Osteoblast (primary cell): Measurements from ENCODE around the gene SMAD4. TPM values are rescaled to one million over a fixed set of nuclear protein-coding genes. Genes with fewer than 3 reads are reported as not detected.

ENCODE experiments used
- DNase-seq: peaks from one replicate; pipeline ENCODE4 v3.0.0; 2011; ENCODE audit warnings: low spot score, mixed read lengths; ENCODE audit not compliant: insufficient read length; ENCODE audit errors: missing footprints
- H2AFZ ChIP-seq: 2 replicates; pipeline ENCODE4 v1.6.0; 2011; ENCODE audit warnings: mild to moderate bottlenecking, low read length
- H3K27ac ChIP-seq: 2 replicates; pipeline ENCODE4 v1.5.1; 2011; ENCODE audit warnings: mild to moderate bottlenecking, low read depth, low read length, moderate library complexity
- H3K27me3 ChIP-seq: 2 replicates; pipeline ENCODE4 v1.6.0; 2012; ENCODE audit warnings: mild to moderate bottlenecking, control low read depth, inconsistent platforms, low read length, moderate library complexity; ENCODE audit not compliant: insufficient read depth
- H3K36me3 ChIP-seq: 2 replicates; pipeline ENCODE4 v1.5.1; 2011; ENCODE audit warnings: mild to moderate bottlenecking, low read length, control low read depth, moderate library complexity; ENCODE audit not compliant: insufficient read depth
- H3K4me1 ChIP-seq: 2 replicates; pipeline ENCODE4 v1.5.1; 2011; ENCODE audit warnings: mild to moderate bottlenecking, low read length, control low read depth, moderate library complexity; ENCODE audit not compliant: insufficient read depth
- H3K4me2 ChIP-seq: 2 replicates; pipeline ENCODE4 v1.6.0; 2011; ENCODE audit warnings: mild to moderate bottlenecking, low read length; ENCODE audit not compliant: insufficient read depth
- H3K4me3 ChIP-seq: fragments of 200-600 bp; sonication (generic); 3 replicates; pipeline ENCODE4 v1.5.1; 2012; ENCODE audit warnings: mild to moderate bottlenecking, low read length, inconsistent platforms; ENCODE audit not compliant: insufficient read depth
- H3K79me2 ChIP-seq: 2 replicates; pipeline ENCODE4 v1.6.0; 2012; ENCODE audit warnings: mild to moderate bottlenecking, low read length, control low read depth, inconsistent platforms; ENCODE audit not compliant: insufficient read depth
- H3K9me3 ChIP-seq: 2 replicates; pipeline ENCODE4 v1.5.1; 2011; ENCODE audit warnings: low read depth, low read length, control low read depth
- H4K20me1 ChIP-seq: 2 replicates; pipeline ENCODE4 v1.6.0; 2012; ENCODE audit warnings: mild to moderate bottlenecking, low read length, control low read depth; ENCODE audit not compliant: insufficient read depth
- total RNA-seq: library from RNA; depleted of rRNA; stranded (reverse); fragments of >200 nt; gene quantifications from 2 replicates; pipeline ENCODE4 v1.2.3, GENCODE V29; 2012
- TF ChIP-seq, protein P1 (sequence below): IDR thresholded peaks from 2 replicates; pipeline ENCODE4 v1.5.1; 2011; ENCODE audit warnings: mild to moderate bottlenecking, low read depth, low read length, moderate library complexity; ENCODE audit errors: extremely low read depth

Gene SMAD4
- total RNA-seq, 1 donor: 121 TPM

DNA sequence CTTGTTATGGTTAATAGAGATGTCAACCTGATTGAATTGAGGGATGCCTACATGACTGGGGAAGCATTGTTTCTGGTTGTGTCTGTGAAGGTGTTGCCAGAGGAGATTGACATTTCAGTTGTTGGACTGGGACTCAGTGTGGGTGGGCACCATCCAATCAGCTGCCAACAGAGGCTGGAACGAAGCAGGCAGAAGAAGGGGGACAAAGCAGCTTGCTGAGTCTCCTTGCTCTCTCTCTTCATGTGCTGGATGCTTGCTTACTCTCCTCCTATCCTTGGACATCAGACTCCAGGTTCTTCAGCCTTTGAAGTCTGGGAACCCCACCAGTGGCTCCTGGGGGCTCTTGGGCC lies 22.2 kb upstream of the SMAD4 start:
- Histone ChIP-seq H4K20me1 (no peaks in the 10 kb centered on the region), H2AFZ (no peak overlapping the region), H3K79me2 (no peaks in the 10 kb centered on the region), H3K9me3 (no peaks in the 10 kb centered on the region), H3K4me2 (no peak overlapping the region), H3K4me3 (no peak overlapping the region), H3K4me1 (no peaks in the 10 kb centered on the region), H3K36me3 (no peaks in the 10 kb centered on the region), H3K27me3 (no peaks in the 10 kb centered on the region), H3K27ac (no peak overlapping the region)
- TF ChIP-seq, protein P1, sequence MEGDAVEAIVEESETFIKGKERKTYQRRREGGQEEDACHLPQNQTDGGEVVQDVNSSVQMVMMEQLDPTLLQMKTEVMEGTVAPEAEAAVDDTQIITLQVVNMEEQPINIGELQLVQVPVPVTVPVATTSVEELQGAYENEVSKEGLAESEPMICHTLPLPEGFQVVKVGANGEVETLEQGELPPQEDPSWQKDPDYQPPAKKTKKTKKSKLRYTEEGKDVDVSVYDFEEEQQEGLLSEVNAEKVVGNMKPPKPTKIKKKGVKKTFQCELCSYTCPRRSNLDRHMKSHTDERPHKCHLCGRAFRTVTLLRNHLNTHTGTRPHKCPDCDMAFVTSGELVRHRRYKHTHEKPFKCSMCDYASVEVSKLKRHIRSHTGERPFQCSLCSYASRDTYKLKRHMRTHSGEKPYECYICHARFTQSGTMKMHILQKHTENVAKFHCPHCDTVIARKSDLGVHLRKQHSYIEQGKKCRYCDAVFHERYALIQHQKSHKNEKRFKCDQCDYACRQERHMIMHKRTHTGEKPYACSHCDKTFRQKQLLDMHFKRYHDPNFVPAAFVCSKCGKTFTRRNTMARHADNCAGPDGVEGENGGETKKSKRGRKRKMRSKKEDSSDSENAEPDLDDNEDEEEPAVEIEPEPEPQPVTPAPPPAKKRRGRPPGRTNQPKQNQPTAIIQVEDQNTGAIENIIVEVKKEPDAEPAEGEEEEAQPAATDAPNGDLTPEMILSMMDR: no peak
- DNase-seq: no peak

DNA sequence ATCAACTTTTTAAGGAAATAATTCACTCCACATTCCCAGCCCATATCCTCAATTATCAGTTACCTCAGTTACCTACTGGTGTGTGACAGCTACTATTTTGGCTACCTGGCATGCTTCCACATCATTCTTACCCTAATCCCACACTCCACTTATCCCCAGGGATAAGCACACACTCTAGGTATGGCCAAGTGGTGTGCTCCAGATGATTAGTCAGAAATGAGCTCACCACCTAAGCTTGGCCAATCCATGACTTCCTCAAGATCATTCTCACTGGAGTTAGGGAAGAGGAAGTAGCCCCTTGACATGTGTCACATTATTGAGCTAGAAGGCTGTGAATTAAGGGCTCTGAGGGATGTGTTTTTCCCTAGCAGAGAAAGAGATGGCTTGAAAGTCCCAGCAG lies 20.9 kb upstream of the SMAD4 start:
- no peak for DNase-seq

DNA sequence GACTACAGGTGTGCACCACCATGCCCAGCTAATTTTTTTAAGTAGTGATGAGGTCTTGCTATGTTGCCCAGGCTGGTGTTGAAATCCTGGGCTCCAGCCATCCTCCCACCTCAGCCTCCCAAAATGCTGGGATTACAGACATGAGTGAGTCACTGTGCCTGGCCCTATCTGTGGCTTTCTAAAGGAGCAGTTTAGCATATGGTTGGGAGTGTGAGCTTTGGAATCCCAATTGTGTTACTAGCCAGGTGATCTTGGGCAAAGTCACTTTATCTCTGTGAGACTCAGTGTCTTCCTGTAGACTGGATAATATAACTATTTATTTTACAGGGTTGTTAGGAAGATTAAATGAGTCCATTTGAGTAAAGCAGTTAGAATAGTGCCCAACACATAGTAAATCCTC lies 19.8 kb upstream of the SMAD4 start:
- H3K4me3 ChIP-seq: no peak overlapping the region
- no peak overlapping the region for H3K27ac ChIP-seq
- H3K79me2 ChIP-seq: no peaks in the 10 kb centered on the region
- no peaks in the 10 kb centered on the region for H3K4me1 ChIP-seq
- no peaks in the 10 kb centered on the region for H3K36me3 ChIP-seq
- H4K20me1 ChIP-seq: no peaks in the 10 kb centered on the region
- H3K9me3 ChIP-seq: no peaks in the 10 kb centered on the region
- DNase-seq: no peak
- TF ChIP-seq, protein P1: no peak
- H2AFZ ChIP-seq: no peak overlapping the region
- H3K27me3 ChIP-seq: no peaks in the 10 kb centered on the region
- no peak overlapping the region for H3K4me2 ChIP-seq

More for the DNA sequence above, 20.9 kb upstream of the SMAD4 start:
- Histone ChIP-seq H3K36me3 (no peaks in the 10 kb centered on the region), H4K20me1 (no peaks in the 10 kb centered on the region), H3K9me3 (no peaks in the 10 kb centered on the region), H2AFZ (no peak overlapping the region), H3K4me2 (no peak overlapping the region), H3K4me1 (no peaks in the 10 kb centered on the region), H3K79me2 (no peaks in the 10 kb centered on the region), H3K27me3 (no peaks in the 10 kb centered on the region), H3K4me3 (no peak overlapping the region), H3K27ac (no peak overlapping the region)
- TF ChIP-seq, protein P1: no peak

DNA sequence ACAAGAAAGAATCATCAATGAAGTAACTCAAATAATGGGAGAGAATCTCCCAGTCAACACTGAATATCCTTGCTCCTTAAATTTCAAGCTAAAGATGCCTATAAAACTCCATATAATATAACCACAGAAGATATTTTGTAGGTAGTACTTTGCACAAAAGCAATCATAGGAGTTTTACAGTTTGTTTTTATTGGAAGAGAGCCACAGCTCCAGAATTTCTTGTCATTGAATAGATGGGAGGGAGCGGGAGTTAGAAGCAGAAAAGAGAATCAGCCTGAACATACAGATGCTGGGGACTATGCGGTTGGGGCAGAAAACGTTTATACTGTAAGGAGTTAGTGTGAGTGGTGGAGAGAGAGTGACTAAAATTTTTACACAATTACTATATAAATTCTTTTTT lies 18.3 kb upstream of the SMAD4 start:
- Histone ChIP-seq H4K20me1 (no peaks in the 10 kb centered on the region), H3K4me3 (no peak overlapping the region), H3K36me3 (no peaks in the 10 kb centered on the region), H3K27me3 (no peaks in the 10 kb centered on the region), H3K4me1 (no peaks in the 10 kb centered on the region), H3K27ac (no peak overlapping the region), H3K79me2 (no peaks in the 10 kb centered on the region), H3K4me2 (no peak overlapping the region), H3K9me3 (no peaks in the 10 kb centered on the region), H2AFZ (no peak overlapping the region)
- no peak for DNase-seq
- TF ChIP-seq, protein P1: no peak
